ENCODE results near the gene U2AF2. TPM values are rescaled to one million over a fixed set of nuclear protein-coding genes. Genes with fewer than 3 reads are reported as not detected.

Gene U2AF2
- total RNA-seq, 4 donors from 2014 or later, result 85.0 to 112 (median 99.7) TPM

DNA sequence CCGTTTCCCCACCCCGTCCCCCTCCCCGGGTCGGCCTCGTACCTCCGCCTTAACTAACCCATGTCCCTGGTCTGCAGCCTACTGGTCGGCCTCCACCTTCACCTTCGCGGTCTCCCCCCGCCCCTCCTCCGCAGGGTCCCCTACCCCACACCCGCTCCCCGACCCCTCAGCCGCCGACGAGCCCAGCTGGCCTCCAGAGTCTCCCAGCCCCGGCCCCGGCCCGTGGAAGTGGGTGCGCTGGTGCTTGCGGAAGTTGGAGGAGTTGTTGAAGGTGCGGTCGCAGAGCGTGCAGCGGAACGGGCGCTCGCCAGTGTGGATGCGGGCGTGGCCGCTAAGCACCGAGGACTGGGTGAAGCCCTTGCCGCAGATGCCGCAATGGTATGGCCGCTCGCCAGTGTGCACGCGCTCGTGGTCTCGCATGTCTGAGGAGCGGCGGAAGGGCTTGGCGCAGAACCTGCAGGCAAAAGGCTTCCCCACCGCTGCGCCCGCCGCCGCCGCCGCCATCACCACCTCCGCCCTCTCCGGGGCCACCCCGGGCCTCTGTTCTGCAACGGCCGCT is 33.1 kb upstream of the U2AF2 start:
- intact Hi-C loops (cut with DNase I), result no loop called here
- Histone ChIP-seq H3K4me3 (no peak overlapping the region), H3K9me3 (no peaks in the 10 kb centered on the region), H3K4me1 (peaks cover 2 to 34% (median 6%) of the 10 kb centered on the region in 3 donors), H3K27ac (no peak overlapping the region), H3K27me3 (no peaks in the 10 kb centered on the region), H3K36me3 (peaks cover 4 to 36% (median 5%) of the 10 kb centered on the region in 3 donors)
- TF ChIP-seq POLR2A (IDR thresholded peaks at IDR 0.05), result no peak
- TF ChIP-seq, protein P1, sequence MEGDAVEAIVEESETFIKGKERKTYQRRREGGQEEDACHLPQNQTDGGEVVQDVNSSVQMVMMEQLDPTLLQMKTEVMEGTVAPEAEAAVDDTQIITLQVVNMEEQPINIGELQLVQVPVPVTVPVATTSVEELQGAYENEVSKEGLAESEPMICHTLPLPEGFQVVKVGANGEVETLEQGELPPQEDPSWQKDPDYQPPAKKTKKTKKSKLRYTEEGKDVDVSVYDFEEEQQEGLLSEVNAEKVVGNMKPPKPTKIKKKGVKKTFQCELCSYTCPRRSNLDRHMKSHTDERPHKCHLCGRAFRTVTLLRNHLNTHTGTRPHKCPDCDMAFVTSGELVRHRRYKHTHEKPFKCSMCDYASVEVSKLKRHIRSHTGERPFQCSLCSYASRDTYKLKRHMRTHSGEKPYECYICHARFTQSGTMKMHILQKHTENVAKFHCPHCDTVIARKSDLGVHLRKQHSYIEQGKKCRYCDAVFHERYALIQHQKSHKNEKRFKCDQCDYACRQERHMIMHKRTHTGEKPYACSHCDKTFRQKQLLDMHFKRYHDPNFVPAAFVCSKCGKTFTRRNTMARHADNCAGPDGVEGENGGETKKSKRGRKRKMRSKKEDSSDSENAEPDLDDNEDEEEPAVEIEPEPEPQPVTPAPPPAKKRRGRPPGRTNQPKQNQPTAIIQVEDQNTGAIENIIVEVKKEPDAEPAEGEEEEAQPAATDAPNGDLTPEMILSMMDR (IDR thresholded peaks at IDR 0.05), result no peak
- DNase-seq, result no peak
- 93 to 96% methylated on average over 13 to 26 of the region's 55 CpGs for WGBS, 2 donors

DNA sequence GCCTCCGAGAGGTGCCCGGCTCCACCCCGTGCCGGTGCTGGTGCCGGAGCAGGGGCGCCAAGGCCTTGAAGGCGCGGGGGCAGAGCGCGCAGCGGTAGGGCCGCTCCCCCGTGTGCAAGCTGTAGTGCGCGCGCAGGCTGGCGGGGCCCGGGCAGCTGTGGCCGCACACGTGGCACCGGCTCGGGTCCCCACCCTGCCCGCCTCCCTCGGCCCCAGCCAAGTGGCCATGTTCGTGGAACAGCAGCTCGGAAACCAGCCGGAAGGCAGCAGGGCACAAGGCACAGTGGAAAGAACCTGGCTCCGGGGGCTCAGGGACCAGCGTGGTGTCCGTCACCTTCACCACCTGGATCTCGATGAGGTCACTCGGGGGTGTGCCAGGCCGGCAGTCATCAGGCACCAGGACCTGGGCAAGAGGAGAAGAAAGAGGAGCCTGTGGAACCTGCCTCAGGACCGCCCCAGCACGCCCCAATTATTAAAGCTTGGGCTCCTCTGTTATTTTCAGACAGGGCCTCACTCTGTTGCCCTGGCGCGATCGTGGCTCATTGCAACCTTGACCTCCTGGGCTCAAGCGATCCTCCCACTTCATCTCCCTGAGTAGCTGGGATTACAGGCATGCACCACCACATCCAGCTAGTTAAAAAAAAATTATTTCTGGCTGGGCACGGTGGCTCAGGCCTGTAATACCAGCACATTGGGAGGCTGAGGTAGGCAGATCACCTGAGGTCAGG is 32.4 kb upstream of the U2AF2 start:
- H3K36me3 ChIP-seq, result peaks cover 0 to 29% (median 3%) of the 10 kb centered on the region in 3 donors
- peaks cover 2 to 29% (median 6%) of the 10 kb centered on the region in 3 donors for H3K4me1 ChIP-seq
- H3K9me3 ChIP-seq, result no peaks in the 10 kb centered on the region
- intact Hi-C loops (cut with DNase I), result no loop called here
- TF ChIP-seq, protein P1 (IDR thresholded peaks at IDR 0.05), result no peak
- no peak for TF ChIP-seq POLR2A (IDR thresholded peaks at IDR 0.05)
- no peaks in the 10 kb centered on the region for H3K27me3 ChIP-seq
- no peak overlapping the region for H3K4me3 ChIP-seq
- 83 to 89% methylated on average over 8 to 11 of the region's 40 CpGs for WGBS, 2 donors
- H3K27ac ChIP-seq, result no peak overlapping the region
- DNase-seq, result no peak

DNA sequence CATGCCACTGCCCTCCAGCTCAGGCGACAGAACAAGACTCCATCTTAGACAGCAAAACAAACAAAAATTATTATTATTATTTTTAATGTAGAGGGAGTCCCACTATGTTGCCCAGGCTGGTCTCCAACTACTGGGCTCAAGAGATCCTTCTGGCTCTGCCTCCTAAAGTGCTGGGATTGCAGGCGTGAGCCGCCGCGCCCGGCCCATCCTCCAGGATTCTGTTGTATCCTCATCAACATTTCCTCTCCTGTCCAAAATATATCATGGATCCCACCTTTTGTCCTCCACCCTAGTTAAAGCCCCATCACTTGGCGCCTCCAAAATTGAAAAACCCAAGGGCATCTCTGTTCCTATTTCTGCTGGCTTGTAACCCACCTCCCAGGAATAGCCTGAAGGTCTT is 31.7 kb upstream of the U2AF2 start:
- no peak for TF ChIP-seq POLR2A (IDR thresholded peaks at IDR 0.05)
- TF ChIP-seq, protein P1 (IDR thresholded peaks at IDR 0.05), result no peak
- Histone ChIP-seq H3K27ac (peak overlapping the region in 2 of 4 donors; percentile 96 to 98), H3K9me3 (no peaks in the 10 kb centered on the region), H3K36me3 (peaks cover 0 to 25% (median 3%) of the 10 kb centered on the region in 3 donors), H3K4me1 (peaks cover 2 to 29% (median 6%) of the 10 kb centered on the region in 3 donors), H3K4me3 (no peak overlapping the region), H3K27me3 (no peaks in the 10 kb centered on the region)
- WGBS, 2 donors, result 94 to 99% methylated on average over 7 of the region's 7 CpGs
- intact Hi-C loops (cut with DNase I), result no loop called here
- DNase-seq, result no peak

DNA sequence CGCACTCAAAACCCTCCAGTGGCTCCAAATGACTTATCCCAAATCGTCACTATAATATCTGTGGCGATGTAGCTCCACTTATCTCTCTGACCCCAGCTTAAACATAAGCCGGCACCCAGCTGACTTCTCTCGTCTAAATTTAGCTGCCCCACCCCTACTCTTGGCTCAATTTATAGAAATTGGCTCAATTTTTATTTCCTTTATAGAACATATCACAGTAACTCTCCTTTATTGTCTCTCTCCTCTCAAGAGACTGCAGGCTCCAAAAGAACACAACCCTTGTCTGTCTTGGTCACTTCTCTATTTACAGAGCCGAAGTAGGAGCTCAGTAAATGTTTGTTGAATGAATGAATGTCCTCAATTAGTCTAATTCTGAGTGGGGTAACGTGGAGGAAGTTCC is 31.3 kb upstream of the U2AF2 start:
- intact Hi-C loops (cut with DNase I), result no loop called here
- peaks cover 2 to 28% (median 6%) of the 10 kb centered on the region in 3 donors for H3K4me1 ChIP-seq
- peak overlapping the region in 2 of 4 donors; percentile 70 to 84 for H3K4me3 ChIP-seq
- TF ChIP-seq, protein P1 (IDR thresholded peaks at IDR 0.05), result no peak
- no peak for TF ChIP-seq POLR2A (IDR thresholded peaks at IDR 0.05)
- WGBS, 2 donors, result 53 to 59% methylated on average over 7 of the region's 7 CpGs
- no peaks in the 10 kb centered on the region for H3K27me3 ChIP-seq
- DNase-seq, result no peak
- H3K27ac ChIP-seq, result peak overlapping the region; percentile 95 to 99 (median 97)
- H3K36me3 ChIP-seq, result peaks cover 0 to 25% (median 3%) of the 10 kb centered on the region in 3 donors
- no peaks in the 10 kb centered on the region for H3K9me3 ChIP-seq

Data from esophagus squamous epithelium (tissue), 5 donors.